Activated CD4-positive, alpha-beta T cell treated with anti-CD3 and anti-CD28 coated beads for 24 hours (primary cell): ENCODE results near the gene TDRD3.
"Not testable (repeated sequence)": the region's sequence is repeated elsewhere in the genome, so short reads cannot be mapped to it uniquely, and the experiment has no call there.

ENCODE experiments used
- DNase-seq, 2 donors: peaks; one replicate each; pipeline ENCODE4 v3.0.0-alpha.2; 2020; ENCODE audit warnings: low read depth in 2 of 2

The TDRD3 gene

GRCh38 chr13:60398379-60398891 lies 1.4 kb downstream of the TDRD3 start:
- no peak for DNase-seq

- DNase-seq: no peak
These were observed 2.0 kb downstream of the TDRD3 start for GRCh38 chr13:60398907-60399589.

GRCh38 chr13:60402022-60402421 lies 5.0 kb downstream of the TDRD3 start:
- no peak for DNase-seq

GRCh38 chr13:60407095-60407494 lies 10.1 kb downstream of the TDRD3 start:
- DNase-seq: no peak

- not testable (repeated sequence) for DNase-seq
These were observed 10.8 kb downstream of the TDRD3 start for GRCh38 chr13:60407852-60408251.

- not testable (repeated sequence) for DNase-seq
These were observed 12.7 kb downstream of the TDRD3 start for GRCh38 chr13:60409574-60410292.

- DNase-seq: no peak
These were observed 13.3 kb downstream of the TDRD3 start for GRCh38 chr13:60410299-60410698.

- no peak for DNase-seq
These were observed 14.4 kb downstream of the TDRD3 start for GRCh38 chr13:60411464-60411863.

GRCh38 chr13:60411983-60412382 lies 15.0 kb downstream of the TDRD3 start:
- no peak for DNase-seq

GRCh38 chr13:60412909-60413616 lies 16.0 kb downstream of the TDRD3 start:
- no peak for DNase-seq

- no peak for DNase-seq
These were observed 17.2 kb downstream of the TDRD3 start for GRCh38 chr13:60414177-60414576.

GRCh38 chr13:60417734-60418133 lies 20.7 kb downstream of the TDRD3 start:
- no peak for DNase-seq

- no peak for DNase-seq
These were observed 21.9 kb downstream of the TDRD3 start for GRCh38 chr13:60418954-60419353.

- no peak for DNase-seq
These were observed 28.3 kb downstream of the TDRD3 start for GRCh38 chr13:60425332-60425731.

- DNase-seq: no peak
These were observed 29.1 kb downstream of the TDRD3 start for GRCh38 chr13:60426075-60426474.

GRCh38 chr13:60427285-60427684 lies 30.3 kb downstream of the TDRD3 start:
- no peak for DNase-seq

GRCh38 chr13:60431108-60431700 lies 34.2 kb downstream of the TDRD3 start:
- DNase-seq: peak in 1 of 2 donors; percentile 2

GRCh38 chr13:60433505-60433904 lies 36.5 kb downstream of the TDRD3 start:
- no peak for DNase-seq

GRCh38 chr13:60435762-60436374 lies 38.8 kb downstream of the TDRD3 start:
- no peak for DNase-seq

- no peak for DNase-seq
These were observed 42.2 kb downstream of the TDRD3 start for GRCh38 chr13:60439201-60439600.

- DNase-seq: no peak
These were observed 44.7 kb downstream of the TDRD3 start for GRCh38 chr13:60441761-60442160.
